BJ (cell line): ENCODE data around the gene CERS6. TPM values are rescaled to one million over a fixed set of nuclear protein-coding genes. Genes with fewer than 3 reads are reported as not detected.

Experiments
- CTCF ChIA-PET: fragments of 350-600 bp; formaldehyde crosslinking; extraction: SDS; loops from one replicate; lab custom pipeline; 2021; ENCODE audit warnings: antibody characterized with exemption, inconsistent platforms; lab: Yijun Ruan, JAX
- POLR2A ChIA-PET: fragments of 300-600 bp; sonication (Branson Sonifier 250); formaldehyde crosslinking; extraction: SDS; loops from one replicate; lab custom pipeline; 2021; ENCODE audit warnings: antibody characterized with exemption; lab: Charles Lee
- DNase-seq: peaks from one replicate; pipeline ENCODE4 v3.0.0-alpha.2; 2011; ENCODE audit warnings: low read depth
- H3K27me3 ChIP-seq: 2 replicates; pipeline ENCODE4 v1.6.0; 2011; ENCODE audit warnings: low read length; ENCODE audit not compliant: control insufficient read depth, insufficient read depth
- H3K36me3 ChIP-seq: 2 replicates; pipeline ENCODE4 v1.5.1; 2011; ENCODE audit warnings: low read length; ENCODE audit not compliant: control insufficient read depth, insufficient read depth
- H3K4me3 ChIP-seq: 2 replicates; pipeline ENCODE4 v1.5.1; 2011; ENCODE audit warnings: low read depth, mild to moderate bottlenecking, control low read depth, low read length
- polyA plus RNA-seq: library from polyadenylated mRNA; depleted of rRNA; stranded (reverse); fragments of >200 nt; gene quantifications from 2 replicates; pipeline ENCODE4 v1.2.3, GENCODE V29; 2011
- TF ChIP-seq, protein P1 (sequence below): IDR thresholded peaks from 2 replicates; pipeline ENCODE4 v1.5.1; 2011; ENCODE audit warnings: low read depth, mild to moderate bottlenecking, control low read depth, inconsistent platforms, low read length, moderate library complexity; ENCODE audit not compliant: insufficient read depth

Gene CERS6
- polyA plus RNA-seq, 1 experiment: 1.6 TPM

DNA sequence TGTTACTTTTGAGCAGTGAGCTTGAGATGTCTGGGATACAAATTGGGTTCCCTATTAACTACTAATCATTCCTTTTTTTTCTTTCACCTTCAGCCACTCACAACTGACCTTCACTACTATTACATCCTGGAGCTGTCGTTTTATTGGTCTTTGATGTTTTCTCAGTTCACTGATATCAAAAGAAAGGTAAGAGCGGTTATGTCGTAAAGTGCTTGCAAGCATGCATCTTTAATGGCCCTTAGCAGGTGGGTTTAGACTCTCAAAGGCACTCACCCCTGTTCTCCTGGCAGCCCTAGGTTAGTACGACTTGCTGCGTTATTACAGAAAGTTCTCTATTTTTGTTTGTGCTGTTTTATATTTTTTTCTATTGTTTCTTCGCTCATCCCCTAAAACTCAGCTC lies 238.8 kb downstream of the CERS6 start:
- POLR2A ChIA-PET: interaction anchor here (0.6 kb wide), 1 partner anchor 45 kb away, joined by 4 read pairs; no protein-coding TSS in a partner anchor
- Histone ChIP-seq H3K4me3 (no peak overlapping the region), H3K27me3 (no peaks in the 10 kb centered on the region), H3K36me3 (no peaks in the 10 kb centered on the region)
- CTCF ChIA-PET: interaction anchor here (0.8 to 1.1 kb wide), 2 partner anchors 11 to 73 kb away, joined by 3 read pairs; no protein-coding TSS in a partner anchor
- TF ChIP-seq, protein P1, sequence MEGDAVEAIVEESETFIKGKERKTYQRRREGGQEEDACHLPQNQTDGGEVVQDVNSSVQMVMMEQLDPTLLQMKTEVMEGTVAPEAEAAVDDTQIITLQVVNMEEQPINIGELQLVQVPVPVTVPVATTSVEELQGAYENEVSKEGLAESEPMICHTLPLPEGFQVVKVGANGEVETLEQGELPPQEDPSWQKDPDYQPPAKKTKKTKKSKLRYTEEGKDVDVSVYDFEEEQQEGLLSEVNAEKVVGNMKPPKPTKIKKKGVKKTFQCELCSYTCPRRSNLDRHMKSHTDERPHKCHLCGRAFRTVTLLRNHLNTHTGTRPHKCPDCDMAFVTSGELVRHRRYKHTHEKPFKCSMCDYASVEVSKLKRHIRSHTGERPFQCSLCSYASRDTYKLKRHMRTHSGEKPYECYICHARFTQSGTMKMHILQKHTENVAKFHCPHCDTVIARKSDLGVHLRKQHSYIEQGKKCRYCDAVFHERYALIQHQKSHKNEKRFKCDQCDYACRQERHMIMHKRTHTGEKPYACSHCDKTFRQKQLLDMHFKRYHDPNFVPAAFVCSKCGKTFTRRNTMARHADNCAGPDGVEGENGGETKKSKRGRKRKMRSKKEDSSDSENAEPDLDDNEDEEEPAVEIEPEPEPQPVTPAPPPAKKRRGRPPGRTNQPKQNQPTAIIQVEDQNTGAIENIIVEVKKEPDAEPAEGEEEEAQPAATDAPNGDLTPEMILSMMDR: no peak
- no peak for DNase-seq

DNA sequence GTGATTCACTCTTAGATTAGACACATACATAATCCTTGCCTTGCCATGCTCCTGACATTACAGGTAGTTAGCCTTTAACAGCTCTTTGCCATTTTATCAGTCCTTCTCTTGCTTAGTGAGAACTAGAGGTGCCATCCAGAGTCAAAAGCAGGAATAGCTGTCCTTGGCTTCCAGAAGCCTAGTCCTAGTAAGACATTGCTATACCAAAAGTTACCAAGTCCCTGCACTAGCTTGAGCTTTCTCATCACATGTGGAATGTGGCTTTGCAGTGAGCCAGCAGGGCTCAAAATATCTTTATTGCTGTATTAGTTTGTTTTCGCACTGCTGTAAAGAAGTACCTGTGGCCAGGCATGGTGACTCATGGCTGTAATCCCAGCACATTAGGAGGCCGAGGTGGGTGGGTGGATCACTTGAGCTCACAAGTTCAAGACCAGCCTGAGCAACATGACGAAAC lies 241.6 kb downstream of the CERS6 start:
- ChIA-PET CTCF (interaction anchor here (0.7 to 2.4 kb wide), 5 partner anchors 9 to 351 kb away, joined by 3 to 6 read pairs (median 4); no protein-coding TSS in a partner anchor), POLR2A (no interaction called here)
- TF ChIP-seq, protein P1: 0 out of 2 replicates have a peak, but pooled peaks have one; percentile 6
- no peaks in the 10 kb centered on the region for H3K36me3 ChIP-seq
- DNase-seq: no peak
- no peak overlapping the region for H3K4me3 ChIP-seq
- no peaks in the 10 kb centered on the region for H3K27me3 ChIP-seq

DNA sequence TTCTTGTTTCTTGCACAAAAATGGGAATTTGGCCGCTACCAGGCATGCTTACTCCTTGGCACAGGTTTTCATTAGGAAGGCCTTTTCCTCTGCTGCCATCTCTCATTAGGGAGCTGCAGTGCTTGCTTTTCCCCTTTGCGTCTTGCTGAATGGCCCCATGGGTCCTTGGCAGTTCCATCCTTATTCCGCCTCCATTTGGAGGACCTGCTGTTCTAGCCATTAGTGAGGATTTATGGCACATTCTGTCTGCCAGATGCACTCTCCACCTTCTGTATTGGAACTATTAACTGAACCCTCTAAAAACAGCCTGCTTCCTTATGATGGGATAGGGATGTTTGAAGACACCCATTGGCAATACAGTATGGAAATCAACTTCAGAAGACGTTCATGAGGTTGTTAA lies 242.9 kb downstream of the CERS6 start:
- TF ChIP-seq, protein P1: no peak
- CTCF ChIA-PET: no interaction called here

DNA sequence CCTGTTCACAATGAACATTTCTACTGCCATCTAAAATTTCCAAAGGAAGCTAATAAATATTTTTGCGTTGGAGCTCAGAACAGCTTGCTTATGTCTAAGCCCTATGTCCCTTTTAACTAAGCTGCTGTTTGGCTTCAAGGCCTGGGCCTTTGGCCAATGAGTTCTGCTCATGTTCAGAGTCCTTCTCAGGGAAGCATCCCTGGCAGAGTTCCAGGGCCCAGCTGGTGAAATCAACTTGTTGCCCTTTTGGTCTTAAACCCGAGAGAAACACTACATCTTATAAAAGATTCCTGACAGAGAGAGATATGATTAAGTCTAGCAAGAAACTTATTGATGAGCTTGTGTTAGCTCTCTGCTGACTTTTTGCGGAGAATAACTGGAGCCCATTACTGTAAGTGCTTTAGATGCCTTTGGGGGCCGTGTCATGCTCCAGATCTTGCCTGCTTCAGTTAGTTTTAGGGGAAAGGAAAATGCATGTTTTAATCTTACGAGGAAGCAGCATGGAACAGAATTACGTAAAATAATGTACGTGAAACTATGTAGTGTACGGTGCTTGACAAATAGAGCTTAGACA lies 243.9 kb downstream of the CERS6 start:
- DNase-seq: peak; percentile 27
- Histone ChIP-seq H3K36me3 (no peaks in the 10 kb centered on the region), H3K4me3 (no peak overlapping the region), H3K27me3 (no peaks in the 10 kb centered on the region)
- CTCF ChIA-PET: interaction anchor here (0.5 to 1.9 kb wide), 6 partner anchors 10 to 380 kb away, joined by 3 to 6 read pairs (median 4); no protein-coding TSS in a partner anchor
- POLR2A ChIA-PET: no interaction called here
- TF ChIP-seq, protein P1: no peak

More for the DNA sequence above, 242.9 kb downstream of the CERS6 start:
- H3K4me3 ChIP-seq: no peak overlapping the region
- POLR2A ChIA-PET: no interaction called here
- no peaks in the 10 kb centered on the region for H3K27me3 ChIP-seq
- no peaks in the 10 kb centered on the region for H3K36me3 ChIP-seq
- no peak for DNase-seq

DNA sequence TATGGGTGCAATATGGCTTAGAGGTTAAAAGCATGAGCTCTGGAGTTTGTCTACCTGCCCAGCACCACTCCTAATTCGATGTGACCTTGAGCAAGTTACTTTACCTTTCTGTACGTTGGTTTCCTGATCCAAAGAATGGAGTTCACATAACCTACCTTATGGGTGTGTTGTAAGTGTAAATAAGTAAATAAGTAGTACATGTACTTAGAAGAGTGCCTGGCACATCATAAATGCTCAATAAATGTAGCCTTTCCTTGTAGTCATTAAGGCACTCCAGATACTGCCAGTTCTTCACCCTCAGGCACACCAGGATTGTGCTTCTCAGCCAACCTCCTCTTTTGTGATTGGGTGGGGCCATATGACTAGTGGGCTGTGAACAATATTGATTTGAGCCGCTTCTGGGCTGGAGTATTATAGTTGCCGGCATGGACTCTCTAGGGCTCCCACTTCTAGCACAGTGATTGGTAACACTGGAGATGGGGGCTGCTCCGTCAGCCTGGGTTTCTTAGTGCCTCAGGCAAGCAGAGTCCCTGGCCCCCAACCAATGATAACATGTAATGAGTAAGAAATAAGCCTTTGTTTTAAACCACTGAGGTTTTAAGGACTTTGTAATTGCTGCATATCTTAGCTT lies 244.7 kb downstream of the CERS6 start:
- Histone ChIP-seq H3K27me3 (no peaks in the 10 kb centered on the region), H3K36me3 (no peaks in the 10 kb centered on the region), H3K4me3 (no peak overlapping the region)
- DNase-seq: no peak
- CTCF ChIA-PET: interaction anchor here (1.0 to 1.9 kb wide), 4 partner anchors 10 to 354 kb away, joined by 3 to 6 read pairs (median 4); no protein-coding TSS in a partner anchor
- TF ChIP-seq, protein P1: no peak
- POLR2A ChIA-PET: no interaction called here
